Measurements from ENCODE around the gene PHTF2. TPM values are rescaled to one million over a fixed set of nuclear protein-coding genes. Genes with fewer than 3 reads are reported as not detected.

The PHTF2 gene
- total and polyA plus RNA-seq, 9 donors = 7.0 to 22.2 (median 12.7) TPM

GRCh38 chr7:77959080-77959479, 160.5 kb downstream of the PHTF2 start:
- no peaks in the 10 kb centered on the region for H3K9me3 ChIP-seq
- 95 to 99% (median 97%) methylated on average over 2 of the region's 2 CpGs for WGBS, 3 donors
- H3K27ac ChIP-seq = no peak overlapping the region
- no peak overlapping the region for H3K4me3 ChIP-seq
- DNase-seq = no peak
- intact Hi-C loops (cut with DNase I) = no loop called here
- H3K27me3 ChIP-seq = no peaks in the 10 kb centered on the region
- no peak for TF ChIP-seq POLR2A (IDR thresholded peaks at IDR 0.05)
- no peak for TF ChIP-seq EP300 (IDR thresholded peaks at IDR 0.05)
- no peak for TF ChIP-seq CTCF (IDR thresholded peaks at IDR 0.05)
- H3K36me3 ChIP-seq = no peaks in the 10 kb centered on the region
- H3K4me1 ChIP-seq (ENCODE audit: insufficient read depth) = no peaks in the 10 kb centered on the region

- Histone ChIP-seq H3K27ac (no peak overlapping the region), H3K4me3 (no peak overlapping the region), H3K4me1 (ENCODE audit: insufficient read depth) (no peaks in the 10 kb centered on the region), H3K27me3 (no peaks in the 10 kb centered on the region), H3K9me3 (no peaks in the 10 kb centered on the region), H3K36me3 (no peaks in the 10 kb centered on the region)
- intact Hi-C loops (cut with DNase I) = no loop called here
- no peak for DNase-seq
- TF ChIP-seq POLR2A (IDR thresholded peaks at IDR 0.05) (no peak), CTCF (IDR thresholded peaks at IDR 0.05) (no peak), EP300 (IDR thresholded peaks at IDR 0.05) (no peak)
- 70 to 77% (median 72%) methylated on average over 2 of the region's 2 CpGs for WGBS, 3 donors
These were observed 161.8 kb downstream of the PHTF2 start for GRCh38 chr7:77960336-77960735.

- intact Hi-C loops (cut with DNase I) = no loop called here
- no peaks in the 10 kb centered on the region for H3K36me3 ChIP-seq
- no peak overlapping the region for H3K4me3 ChIP-seq
- H3K27me3 ChIP-seq = no peaks in the 10 kb centered on the region
- no peaks in the 10 kb centered on the region for H3K9me3 ChIP-seq
- TF ChIP-seq EP300 (IDR thresholded peaks at IDR 0.05) = no peak
- no peaks in the 10 kb centered on the region for H3K4me1 ChIP-seq (ENCODE audit: insufficient read depth)
- no peak overlapping the region for H3K27ac ChIP-seq
- DNase-seq = no peak
These were observed 168.9 kb downstream of the PHTF2 start for GRCh38 chr7:77967429-77967828.

GRCh38 chr7:77971726-77972125, 173.2 kb downstream of the PHTF2 start:
- no peak overlapping the region for H3K4me3 ChIP-seq
- H3K9me3 ChIP-seq = no peaks in the 10 kb centered on the region
- DNase-seq = no peak
- H3K27ac ChIP-seq = no peak overlapping the region
- no peaks in the 10 kb centered on the region for H3K36me3 ChIP-seq
- H3K27me3 ChIP-seq = no peaks in the 10 kb centered on the region
- intact Hi-C loops (cut with DNase I) = no loop called here
- H3K4me1 ChIP-seq (ENCODE audit: insufficient read depth) = no peaks in the 10 kb centered on the region
- TF ChIP-seq POLR2A (IDR thresholded peaks at IDR 0.05) = no peak
- TF ChIP-seq EP300 (IDR thresholded peaks at IDR 0.05) = no peak
- no peak for TF ChIP-seq CTCF (IDR thresholded peaks at IDR 0.05)

GRCh38 chr7:77975672-77976480, 177.3 kb downstream of the PHTF2 start:
- no peak for TF ChIP-seq EP300 (IDR thresholded peaks at IDR 0.05)
- no peak for TF ChIP-seq POLR2A (IDR thresholded peaks at IDR 0.05)
- no peak for TF ChIP-seq CTCF (IDR thresholded peaks at IDR 0.05)
- Histone ChIP-seq H3K9me3 (no peaks in the 10 kb centered on the region), H3K36me3 (no peaks in the 10 kb centered on the region), H3K4me3 (no peak overlapping the region), H3K27me3 (no peaks in the 10 kb centered on the region), H3K4me1 (ENCODE audit: insufficient read depth) (no peaks in the 10 kb centered on the region), H3K27ac (no peak overlapping the region)
- 80 to 93% (median 85%) methylated on average over 2 of the region's 2 CpGs for WGBS, 3 donors
- no peak for DNase-seq
- intact Hi-C loops (cut with DNase I) = no loop called here

All from ovary (tissue), 9 donors.